Left colon (tissue), 2 donors: ENCODE data around the gene TAGLN3. TPM values are rescaled to one million over a fixed set of nuclear protein-coding genes. Genes with fewer than 3 reads are reported as not detected.

Experiments used
- ATAC-seq: fragments of 200-7000 bp; cut with Tn5 transposase; one replicate; pipeline ENCODE4 v1.9.1; 2020; ENCODE audit warnings: mild to moderate bottlenecking, moderate library complexity
- DNase-seq, 2 donors: peaks; one replicate each; pipeline ENCODE4 v3.0.0-alpha.2; 2020
- intact Hi-C, 2 donors: fragments of 100-400 bp; cut with DNase I in 1 of 2; cut with micrococcal nuclease in 1 of 2; formaldehyde crosslinking; loops; one replicate each; pipeline versions ENCODE4 v1.11.2 to v1.14.0; 2022; cut with DNase I, micrococcal nuclease
- total RNA-seq, 2 donors: library from RNA; stranded (reverse); fragmentation: NEBNext Ultra II Directional; extraction: Animal tissue kit (Norgen Biotek cat#: 25700); gene quantifications; one replicate each; pipeline ENCODE4 v1.2.1, GENCODE V29; 2021
- donor health status: DM: no; HTN: no; CAD: no.
- donor health status: DM: yes; HTN: yes; CAD: no.

Gene TAGLN3
- total RNA-seq, 2 donors from 2014 or later = 0.37 to 1.0 TPM

DNA sequence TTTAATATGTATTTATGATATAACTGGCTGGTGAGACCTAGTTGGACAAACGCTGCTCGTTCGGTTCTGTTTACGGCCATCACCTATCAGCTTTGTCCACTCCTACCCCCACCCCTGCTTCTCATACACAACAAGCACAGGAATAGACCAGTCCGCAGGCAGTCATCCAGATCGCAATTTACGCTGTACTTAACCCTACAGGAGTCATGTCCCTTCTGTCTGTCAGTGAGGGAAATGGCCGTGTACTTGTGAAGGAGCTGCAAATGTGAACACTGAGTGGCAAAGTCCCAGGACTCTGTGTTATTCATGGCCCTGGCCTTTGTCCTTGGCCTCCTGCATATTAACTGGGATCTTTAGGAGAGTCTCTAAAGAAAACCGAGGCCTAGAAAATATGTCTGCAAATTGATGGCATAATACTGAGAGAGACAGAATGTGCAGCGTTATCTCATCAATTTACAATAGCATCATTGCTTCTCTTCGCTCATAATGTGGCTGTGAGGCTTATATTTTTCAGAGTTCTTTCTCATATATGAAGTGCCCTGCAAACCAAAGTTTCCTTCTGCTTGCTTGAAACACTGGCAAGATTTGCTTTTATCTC lies 27.1 kb upstream of the TAGLN3 start:
- DNase-seq (no peak), ATAC-seq (no peak)
- intact Hi-C loops = no loop called here

DNA sequence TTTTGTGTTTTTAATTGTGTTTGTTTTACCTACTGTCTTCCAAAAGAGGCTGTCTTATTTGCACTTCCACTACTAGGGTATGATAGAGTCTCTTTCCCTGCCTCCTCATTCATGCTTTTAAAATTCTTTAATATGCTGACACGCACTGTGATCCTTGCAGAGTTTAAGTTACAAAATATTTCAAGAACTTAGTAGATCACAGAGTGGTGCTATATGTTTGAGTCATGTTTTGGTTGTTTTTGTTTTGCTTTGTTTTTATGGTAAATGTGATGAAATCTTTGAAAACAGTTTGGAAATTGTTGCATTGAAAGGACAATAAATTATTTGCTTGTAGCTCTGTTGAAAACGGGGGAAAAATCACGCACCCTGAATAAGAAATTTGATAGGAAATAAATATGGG lies 25.8 kb upstream of the TAGLN3 start:
- no peak for ATAC-seq
- no peak for DNase-seq
- intact Hi-C loops = no loop called here

DNA sequence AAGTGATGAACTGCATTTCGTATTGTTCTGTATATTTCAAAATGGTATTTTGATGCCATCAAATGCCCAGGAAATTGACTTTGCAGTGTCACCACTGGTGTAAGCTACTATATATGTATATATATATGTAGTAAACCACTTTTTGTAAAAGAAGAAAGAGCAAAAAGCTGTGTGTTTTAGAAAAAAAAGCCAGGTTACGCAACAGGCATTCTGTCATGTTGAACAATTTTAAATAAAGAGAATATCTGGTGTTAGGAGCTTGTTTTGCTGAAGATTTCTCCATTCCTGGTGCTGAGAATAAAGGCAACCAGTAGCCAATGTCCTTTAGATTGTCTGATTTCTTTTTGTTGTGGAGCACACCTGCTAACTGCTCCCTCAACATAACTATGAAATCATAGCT lies 23.6 kb upstream of the TAGLN3 start:
- no peak for DNase-seq
- ATAC-seq = no peak
- intact Hi-C loops = no loop called here

DNA sequence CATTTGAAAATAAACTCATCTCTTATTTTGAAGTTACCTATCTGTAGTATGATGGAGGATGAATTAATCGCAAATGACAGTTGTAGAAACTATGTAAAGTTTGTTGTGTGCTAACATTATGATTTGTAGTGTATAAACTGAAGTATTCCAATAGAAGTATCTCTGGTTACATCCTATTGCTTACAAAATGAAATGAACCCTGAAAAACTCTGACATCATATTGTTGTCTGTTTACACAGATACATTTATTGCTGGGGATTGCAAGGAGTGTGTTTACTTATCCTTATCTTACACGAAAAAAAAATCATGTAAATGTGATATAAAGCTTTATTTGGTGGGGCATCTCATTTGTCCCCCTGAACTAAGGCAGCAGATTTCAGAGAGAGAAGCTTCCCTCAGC lies 22.5 kb upstream of the TAGLN3 start:
- intact Hi-C loops = no loop called here
- ATAC-seq (no peak), DNase-seq (no peak)

DNA sequence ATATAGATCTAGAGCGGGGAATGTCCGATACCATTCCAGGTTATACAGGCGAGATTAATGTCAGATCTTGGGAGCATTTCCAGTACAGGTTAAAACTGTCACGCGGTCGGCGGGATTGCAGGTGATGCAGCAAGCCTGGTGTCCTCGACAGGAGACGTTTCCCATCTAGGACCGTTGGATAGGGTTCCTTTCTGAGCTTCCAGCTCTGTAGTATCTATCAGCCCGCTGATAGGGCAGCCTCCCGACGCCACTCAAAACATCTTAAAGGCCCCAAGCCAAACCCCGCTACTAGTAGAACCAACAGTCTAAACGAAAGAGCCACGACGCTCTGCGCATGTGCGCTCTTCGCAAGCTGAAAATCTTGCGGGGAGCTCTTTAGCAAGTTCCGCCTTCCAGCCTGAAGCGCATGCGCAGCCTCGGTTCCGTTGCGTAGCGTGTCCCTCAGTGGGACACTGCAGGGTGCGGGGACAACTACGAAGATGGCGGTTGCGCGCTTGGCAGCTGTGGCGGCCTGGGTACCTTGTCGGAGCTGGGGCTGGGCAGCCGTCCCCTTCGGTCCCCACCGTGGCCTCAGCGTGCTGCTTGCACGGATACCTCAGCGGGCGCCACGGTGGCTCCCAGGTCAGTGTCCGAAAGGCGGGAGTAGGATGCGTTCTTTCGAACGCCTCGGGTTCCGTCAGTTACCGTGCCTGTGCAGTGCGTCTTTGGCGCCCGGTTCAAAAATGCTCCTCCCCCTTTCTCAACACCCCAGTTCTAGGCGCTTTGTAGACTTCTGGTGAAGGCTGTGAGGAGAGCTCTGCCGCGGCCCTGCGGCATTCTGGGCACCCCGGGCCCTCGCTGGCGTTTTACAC lies 19.9 kb upstream of the TAGLN3 start, which contains the start of gene ABHD10:
ABHD10 (plus strand) TSS at position 444 of the 851 bp plus-strand sequence; CDS start at position 480, 36 bp downstream.
- ATAC-seq (peak; percentile 96), DNase-seq (peak; percentile 98 to 99)
- intact Hi-C loops = no loop called here

DNA sequence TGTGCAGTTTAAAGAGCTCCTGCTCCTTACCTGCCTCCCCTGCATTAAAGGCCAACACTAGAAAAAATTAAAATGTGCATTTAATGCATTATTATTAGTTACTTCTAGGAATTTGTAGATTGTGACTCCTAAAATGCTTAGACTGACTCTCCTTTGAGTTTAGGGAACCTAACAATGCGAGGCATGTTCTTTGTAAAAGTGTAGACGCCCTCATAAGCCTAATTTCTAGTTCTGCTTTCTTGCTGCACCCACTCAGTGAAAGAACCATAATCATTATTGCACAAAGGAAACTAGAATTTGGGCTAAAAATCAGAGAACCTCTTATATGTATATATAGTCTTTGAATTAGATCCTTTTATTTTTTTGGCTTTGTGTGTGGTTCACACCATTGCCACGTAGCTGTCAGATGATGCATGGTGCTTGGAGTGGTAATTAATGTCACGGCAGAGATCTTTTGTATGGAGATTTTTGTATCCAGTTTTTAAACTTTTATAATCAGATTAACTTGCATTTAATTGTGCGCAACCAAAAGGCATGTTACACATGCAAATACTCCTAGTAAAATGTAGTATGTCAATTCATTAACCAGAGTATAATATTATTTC lies 19.2 kb upstream of the TAGLN3 start:
- ATAC-seq = peak; percentile 2
- no peak for DNase-seq
- intact Hi-C loops = no loop called here

DNA sequence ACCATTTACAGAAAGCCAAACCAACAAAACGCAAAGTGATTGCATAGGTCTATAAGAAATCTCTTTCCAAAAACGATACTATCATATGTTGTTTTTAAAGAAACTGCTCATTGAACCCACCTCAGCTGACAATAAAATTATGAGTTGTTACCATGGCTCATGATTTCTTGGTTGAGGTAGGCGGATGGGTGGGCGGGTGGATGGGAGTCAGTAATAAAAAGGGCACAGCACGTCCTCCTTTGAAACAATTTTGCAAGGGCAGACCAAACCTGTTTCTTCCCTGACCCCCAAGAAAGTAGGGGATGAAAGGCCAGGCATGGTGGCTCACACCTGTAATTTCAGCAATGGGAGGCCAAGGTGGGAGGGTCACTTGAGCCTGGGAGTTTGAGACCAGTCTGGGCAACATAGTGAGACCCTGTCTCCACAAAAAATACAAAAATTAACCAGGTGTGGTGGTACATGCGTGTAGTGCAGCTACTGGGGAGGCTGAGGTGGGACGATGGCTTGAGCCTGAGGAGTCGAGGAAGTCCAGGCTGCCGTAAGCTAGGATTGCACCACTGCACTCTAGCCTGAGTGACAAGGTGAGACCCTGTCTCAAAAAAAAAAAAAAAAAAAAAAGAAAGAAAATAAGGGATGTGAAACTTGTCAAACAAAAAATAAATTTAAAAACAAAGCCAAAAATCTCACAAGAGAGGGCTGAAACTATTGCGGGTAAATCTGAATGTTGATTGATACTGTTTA lies 17.8 kb upstream of the TAGLN3 start:
- no peak for ATAC-seq
- intact Hi-C loops = no loop called here
- no peak for DNase-seq

DNA sequence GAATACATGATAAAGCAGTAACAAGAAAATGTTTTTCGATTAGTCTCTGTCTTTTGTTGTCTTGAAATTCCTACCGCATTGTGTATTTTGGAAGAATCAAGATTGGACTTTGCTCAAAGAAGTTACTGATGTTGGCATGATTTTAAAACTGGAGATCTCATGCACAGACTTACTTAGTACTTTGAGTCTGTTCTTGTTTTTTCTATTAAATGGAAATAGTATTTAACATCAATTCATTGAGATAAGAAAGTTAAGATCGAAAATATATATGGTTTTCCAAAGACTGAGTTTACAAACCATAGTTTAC lies 17.3 kb upstream of the TAGLN3 start:
- DNase-seq = no peak
- ATAC-seq = no peak
- intact Hi-C loops = no loop called here

DNA sequence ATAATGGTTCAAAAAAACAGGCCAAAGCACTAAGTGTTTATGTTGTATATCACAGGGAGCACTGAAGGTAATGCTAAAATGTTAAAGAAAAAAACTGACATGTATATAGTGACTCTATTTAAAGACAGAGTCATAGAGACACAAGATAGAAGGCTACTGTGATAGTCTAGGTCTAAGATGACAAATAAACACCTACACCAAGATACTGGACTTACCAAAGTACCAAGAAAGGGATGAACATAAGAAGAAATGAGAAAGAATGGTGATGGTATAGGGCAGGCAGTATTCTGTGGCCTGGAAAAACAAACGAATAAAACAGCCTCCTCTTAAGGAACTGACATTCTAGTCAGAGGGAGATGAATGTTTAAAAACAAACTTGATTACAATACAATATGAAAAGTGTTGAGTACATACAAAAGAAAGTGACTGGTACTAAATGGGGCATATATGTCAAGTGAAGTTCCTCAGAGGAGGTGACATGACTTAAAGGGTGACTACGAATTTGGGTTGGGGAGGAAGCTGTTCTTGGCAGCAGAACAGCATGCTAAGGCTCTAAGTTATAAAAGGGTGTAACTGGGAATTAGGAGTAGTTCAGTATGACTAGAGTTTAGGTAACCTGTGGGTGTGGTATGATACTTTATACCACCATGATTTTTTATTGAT lies 14.0 kb upstream of the TAGLN3 start:
- ATAC-seq (peak; percentile 37), DNase-seq (no peak)
- intact Hi-C loops = no loop called here

DNA sequence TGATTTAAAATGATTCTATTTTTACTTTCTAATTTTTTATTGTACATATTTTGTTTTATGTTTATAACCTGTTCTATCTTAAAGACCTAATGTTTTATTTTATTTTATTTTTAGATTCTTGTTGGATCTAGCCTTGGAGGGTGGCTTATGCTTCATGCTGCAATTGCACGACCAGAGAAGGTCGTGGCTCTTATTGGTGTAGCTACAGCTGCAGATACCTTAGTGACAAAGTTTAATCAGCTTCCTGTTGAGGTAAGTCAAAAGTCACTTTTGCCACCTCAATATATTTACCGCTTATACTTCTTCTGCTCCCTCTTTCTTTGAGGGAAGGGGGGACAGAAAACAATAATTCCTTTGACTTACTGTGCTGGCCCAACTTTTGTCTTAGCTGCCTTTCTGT lies 11.9 kb upstream of the TAGLN3 start:
- ATAC-seq (no peak), DNase-seq (no peak)
- intact Hi-C loops = no loop called here

DNA sequence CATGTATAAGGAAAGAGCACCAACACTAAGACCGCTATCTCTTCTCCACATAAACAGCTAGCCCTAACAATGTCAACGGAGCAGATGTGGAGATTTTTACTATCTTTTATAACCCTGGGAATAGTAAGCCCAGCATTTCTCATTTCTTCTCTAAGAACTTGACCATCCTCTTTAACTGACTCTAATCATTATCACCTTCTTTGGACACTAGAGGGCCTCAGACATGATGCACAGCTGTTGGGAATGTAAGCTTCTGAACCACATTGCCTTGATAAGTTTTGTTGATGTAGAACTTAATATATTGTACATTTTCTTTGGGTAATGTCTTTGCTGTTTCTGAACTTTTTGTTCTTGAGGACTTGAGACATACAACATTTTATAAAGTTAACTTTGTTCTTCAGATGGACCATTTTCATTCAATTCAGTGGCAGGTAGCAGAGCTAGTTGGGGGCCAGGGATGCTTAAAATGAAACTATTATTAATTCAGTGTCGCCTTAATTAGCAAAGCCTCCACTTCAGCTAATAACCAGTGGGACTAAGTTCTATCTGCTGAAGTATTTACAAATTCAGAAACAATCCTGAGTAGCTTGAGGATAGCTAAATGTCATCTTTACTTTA lies 9.6 kb upstream of the TAGLN3 start:
- intact Hi-C loops = no loop called here
- no peak for DNase-seq
- ATAC-seq = peak; percentile 84

DNA sequence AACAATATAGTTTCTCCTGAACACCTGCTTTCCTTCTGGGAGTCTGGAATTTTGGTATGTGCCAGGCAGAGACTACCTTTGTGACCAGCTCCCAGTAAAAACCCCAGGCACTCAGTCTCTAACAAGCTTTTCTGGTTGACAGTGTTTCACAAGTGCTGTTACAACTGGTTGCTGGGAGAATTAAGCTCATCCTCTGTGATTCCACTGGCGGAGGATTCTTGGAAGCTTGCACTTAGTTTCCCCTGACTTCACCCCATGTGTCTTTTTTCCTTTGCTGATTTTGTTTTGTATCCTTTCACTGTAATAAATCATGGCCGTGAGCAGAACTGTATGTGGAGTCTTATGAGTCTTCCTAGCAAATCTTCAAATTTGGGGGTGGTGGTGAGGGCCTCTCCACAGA lies 5.7 kb upstream of the TAGLN3 start:
- ATAC-seq (no peak), DNase-seq (no peak)
- intact Hi-C loops = no loop called here

DNA sequence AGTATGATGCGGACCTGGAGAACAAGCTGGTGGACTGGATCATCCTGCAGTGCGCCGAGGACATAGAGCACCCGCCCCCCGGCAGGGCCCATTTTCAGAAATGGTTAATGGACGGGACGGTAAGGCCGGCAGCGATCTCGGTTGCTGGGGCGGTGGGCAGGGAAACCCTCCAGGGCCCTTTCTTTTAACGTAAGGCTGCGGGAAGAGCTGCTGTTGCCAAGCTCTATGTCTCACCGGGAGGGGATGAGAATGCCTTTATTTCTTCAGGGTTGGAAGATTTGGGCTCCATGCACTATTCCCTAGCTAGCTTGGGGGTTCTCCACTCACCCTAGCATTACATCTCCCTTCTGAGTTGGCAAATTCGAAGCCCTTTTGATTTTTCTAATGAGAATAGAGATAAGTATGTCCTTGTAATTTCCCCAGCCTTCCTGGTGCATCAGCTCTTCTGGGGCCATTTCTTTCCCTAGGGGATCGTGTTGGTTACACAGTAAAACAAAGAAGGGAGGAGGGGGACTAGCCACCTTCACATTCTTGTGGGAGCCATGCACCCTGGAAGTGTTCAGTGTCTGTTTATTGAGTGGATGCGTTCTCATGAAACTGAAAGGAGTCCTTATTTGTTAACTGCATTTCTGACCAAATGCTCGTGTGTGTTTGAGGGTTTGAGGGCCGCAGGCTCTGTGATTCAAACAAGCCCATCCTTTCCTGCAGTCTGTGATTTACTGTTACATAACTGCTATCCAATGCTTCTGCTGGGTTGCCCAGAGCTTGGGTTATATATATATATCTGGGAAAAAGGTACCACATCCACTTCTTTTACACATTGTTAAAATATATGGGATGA lies 982 bp downstream of the TAGLN3 start:
- ATAC-seq = no peak
- intact Hi-C loops = no loop called here
- no peak for DNase-seq

DNA sequence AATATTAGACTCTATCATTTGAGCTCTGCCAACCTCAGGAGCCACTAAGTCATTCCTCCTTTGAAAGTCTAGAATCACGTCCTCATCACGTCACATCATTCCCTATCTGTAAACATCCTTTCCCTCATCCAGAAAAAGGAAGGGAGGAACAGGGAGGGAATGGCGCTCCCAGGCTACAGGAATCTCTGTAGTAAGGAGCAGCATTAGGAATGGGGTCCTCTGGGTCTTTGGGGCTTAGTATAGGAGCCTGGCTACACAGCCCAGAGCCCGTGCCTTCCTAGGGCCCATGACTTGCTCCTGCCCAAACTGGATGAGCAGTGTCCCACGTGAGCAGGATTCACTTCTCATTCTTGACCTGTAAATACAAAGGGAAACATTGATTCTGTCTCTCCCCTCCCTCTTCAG lies 1.6 kb downstream of the TAGLN3 start:
- DNase-seq (no peak), ATAC-seq (no peak)
- intact Hi-C loops = no loop called here

DNA sequence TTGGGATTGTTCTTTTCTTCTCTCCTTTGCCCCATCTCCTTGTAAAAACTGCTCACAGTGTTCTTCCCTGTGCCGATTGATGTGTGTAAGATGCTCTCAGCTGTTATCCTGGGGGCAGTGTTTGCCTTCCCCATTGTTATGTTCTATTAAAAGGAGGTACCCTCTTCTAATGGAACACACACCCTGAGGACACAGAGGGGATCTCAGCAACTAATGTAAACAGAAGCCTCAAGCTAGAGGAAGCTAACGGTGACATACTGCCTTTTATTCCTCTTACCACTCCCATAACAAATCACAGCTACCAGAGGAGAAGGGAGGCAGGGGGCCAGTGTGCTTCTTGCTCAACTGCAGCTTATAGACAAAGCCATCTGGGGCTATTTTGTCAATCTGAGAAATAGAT lies 2.2 kb downstream of the TAGLN3 start:
- ATAC-seq (no peak), DNase-seq (no peak)
- intact Hi-C loops = no loop called here

DNA sequence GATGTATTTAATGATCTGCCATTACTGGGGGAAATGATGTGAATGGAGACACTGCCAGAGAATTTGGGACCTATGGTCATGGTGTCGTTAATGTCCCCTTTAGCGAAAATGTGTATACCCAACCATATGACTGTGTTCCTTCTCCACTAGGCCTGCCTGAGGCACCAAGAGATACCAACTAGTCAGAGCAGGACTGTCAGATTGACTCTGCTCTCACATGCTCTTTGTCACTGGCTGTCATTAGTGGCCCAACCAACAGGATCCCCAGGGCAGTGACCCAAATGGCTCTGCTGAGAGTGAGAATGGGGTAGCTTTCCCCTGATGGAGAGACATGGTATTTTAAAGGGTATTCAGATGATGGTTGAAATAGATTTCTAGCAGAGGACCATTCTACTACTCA lies 2.8 kb downstream of the TAGLN3 start:
- ATAC-seq = no peak
- intact Hi-C loops = no loop called here
- no peak for DNase-seq

DNA sequence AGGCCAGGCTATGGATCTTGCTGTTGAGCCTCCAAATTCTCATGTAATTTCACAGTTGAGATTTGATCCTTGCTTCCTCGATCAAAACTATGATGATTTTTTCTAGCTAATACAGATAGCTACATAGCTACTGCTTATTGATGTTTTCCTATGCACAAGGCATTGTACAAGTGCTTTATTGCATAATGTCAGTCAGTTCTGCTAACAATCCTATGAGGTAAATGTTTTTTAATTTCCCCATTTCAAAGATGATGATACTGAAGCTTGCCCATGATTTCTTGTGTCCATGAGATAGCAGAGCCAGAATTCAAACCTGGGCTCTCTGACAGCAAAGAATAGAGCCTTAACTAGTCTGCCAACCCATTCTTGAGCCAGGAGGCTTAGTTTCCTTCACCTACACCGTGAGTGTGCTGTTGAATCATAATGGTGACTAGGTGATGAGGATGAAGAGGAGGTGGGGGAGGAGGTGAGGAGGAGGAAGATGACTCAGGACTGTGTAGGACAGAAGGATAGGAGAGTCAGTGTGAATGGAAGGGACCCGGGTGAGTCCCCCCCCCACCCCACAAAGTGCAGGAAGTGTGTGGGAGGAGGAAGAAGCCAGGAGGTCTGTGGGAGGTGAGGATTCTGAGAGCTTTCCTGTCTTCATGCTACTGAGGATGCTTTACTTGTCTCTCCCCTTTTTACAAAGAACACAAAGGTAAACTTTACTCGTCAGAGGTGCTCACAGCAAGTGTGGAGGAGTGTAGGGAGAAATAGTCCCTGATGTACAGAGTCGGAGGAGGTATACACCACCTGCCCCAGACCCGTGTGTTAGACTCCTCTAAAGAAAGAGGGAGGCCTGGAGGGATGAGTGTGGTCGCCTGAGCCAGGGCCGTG lies 3.6 kb downstream of the TAGLN3 start:
- intact Hi-C loops = no loop called here
- DNase-seq (no peak), ATAC-seq (no peak)
